CD14-positive monocyte (primary cell): ENCODE data around the gene DMC1. TPM values are rescaled to one million over a fixed set of nuclear protein-coding genes. Genes with fewer than 3 reads are reported as not detected.
A peak's percentile ranks its signal among the peaks of the same experiment; 100 is the strongest.

ENCODE experiments used
- DNase-seq, 3 donors: peaks; one replicate each; pipeline ENCODE4 v3.0.0-alpha.2; 2011 to 2022
- H2AFZ ChIP-seq: 2 replicates; pipeline ENCODE4 v1.6.0; 2012; ENCODE audit warnings: mild to moderate bottlenecking, low read depth, low read length, inconsistent platforms; ENCODE audit not compliant: insufficient read depth, poor library complexity, severe bottlenecking
- H3K27ac ChIP-seq, 2 donors: 1 replicate in 1 of 2; 2 replicates in 1 of 2; pipeline ENCODE4 v1.5.1; 2012 to 2013; ENCODE audit warnings: low read length in 2 of 2, control low read depth in 1 of 2, inconsistent platforms in 1 of 2, low read depth in 1 of 2, mild to moderate bottlenecking in 1 of 2
- H3K27me3 ChIP-seq, 2 donors: one replicate each; pipeline versions ENCODE4 v1.6.0 to v1.6.1; 2011 to 2013; ENCODE audit warnings: low read length in 2 of 2; ENCODE audit not compliant: control insufficient read depth in 2 of 2, insufficient read depth in 2 of 2
- H3K36me3 ChIP-seq, 2 donors: replicated peaks in 1 of 2; 1 replicate in 1 of 2; 2 replicates in 1 of 2; pipeline versions ENCODE4 v1.5.1 to v1.6.1; 2012 to 2013; ENCODE audit warnings: low read length in 2 of 2, control low read depth in 1 of 2, inconsistent platforms in 1 of 2, mild to moderate bottlenecking in 1 of 2; ENCODE audit not compliant: insufficient read depth in 2 of 2, control insufficient read depth in 1 of 2
- H3K4me1 ChIP-seq, 2 donors: 1 replicate in 1 of 2; 2 replicates in 1 of 2; pipeline versions ENCODE4 v1.5.1 to v1.6.1; 2012 to 2013; ENCODE audit warnings: low read length in 2 of 2, control low read depth in 1 of 2, inconsistent platforms in 1 of 2, mild to moderate bottlenecking in 1 of 2, moderate library complexity in 1 of 2; ENCODE audit not compliant: insufficient read depth in 2 of 2, control insufficient read depth in 1 of 2
- H3K4me2 ChIP-seq: replicated peaks from 2 replicates; pipeline ENCODE3; 2012; ENCODE audit warnings: low read length, moderate library complexity, mild to moderate bottlenecking; ENCODE audit not compliant: poor library complexity, severe bottlenecking; ENCODE audit errors: extremely low read depth
- H3K4me3 ChIP-seq, 3 experiments: fragments of 200-600 bp in 1 of 3; sonication (generic) in 1 of 3; replicated peaks in 1 of 3; 1 replicate in 2 of 3; 2 replicates in 1 of 3; pipeline ENCODE4 v1.5.1; 2011 to 2013; ENCODE audit warnings: low read length in 3 of 3, mild to moderate bottlenecking in 3 of 3, control low read depth in 2 of 3, low read depth in 2 of 3, inconsistent platforms in 1 of 3, moderate library complexity in 1 of 3
- H3K79me2 ChIP-seq: 2 replicates; pipeline ENCODE4 v1.6.0; 2012; ENCODE audit warnings: mild to moderate bottlenecking, control low read depth, inconsistent platforms, low read length, moderate library complexity; ENCODE audit not compliant: insufficient read depth
- H3K9ac ChIP-seq: 2 replicates; pipeline ENCODE4 v1.6.0; 2017; ENCODE audit warnings: low read length, mild to moderate bottlenecking; ENCODE audit not compliant: insufficient read depth, poor library complexity, severe bottlenecking
- H3K9me3 ChIP-seq, 2 donors: replicated peaks in 1 of 2; 1 replicate in 1 of 2; 2 replicates in 1 of 2; pipeline versions ENCODE4 v1.5.1 to v1.6.1; 2012 to 2013; ENCODE audit warnings: low read length in 2 of 2, control low read depth in 1 of 2; ENCODE audit not compliant: control insufficient read depth in 1 of 2, insufficient read depth in 1 of 2
- H4K20me1 ChIP-seq: 2 replicates; pipeline ENCODE4 v1.6.0; 2012; ENCODE audit warnings: mild to moderate bottlenecking, low read length, control low read depth, moderate library complexity; ENCODE audit not compliant: insufficient read depth
- H3K27ac Mint-ChIP-seq, 7 donors: one replicate each; pipeline ENCODE4 v1.8.0; 2020; ENCODE audit warnings: mild to moderate bottlenecking in 7 of 7, mixed read lengths in 7 of 7, moderate library complexity in 6 of 7, inconsistent platforms in 2 of 7
- H3K27me3 Mint-ChIP-seq, 3 donors: one replicate each; pipeline ENCODE4 v1.8.0; 2021 to 2022; ENCODE audit warnings: low read depth in 3 of 3, mild to moderate bottlenecking in 3 of 3, mixed read lengths in 3 of 3, moderate library complexity in 3 of 3, inconsistent platforms in 1 of 3
- H3K36me3 Mint-ChIP-seq, 2 donors: one replicate each; pipeline ENCODE4 v1.8.0; 2020; ENCODE audit warnings: mixed read lengths in 2 of 2, inconsistent platforms in 1 of 2, mild to moderate bottlenecking in 1 of 2
- H3K4me1 Mint-ChIP-seq: one replicate; pipeline ENCODE4 v1.8.0; 2020; ENCODE audit warnings: mild to moderate bottlenecking, mixed read lengths
- H3K4me3 Mint-ChIP-seq, 2 donors: one replicate each; pipeline ENCODE4 v1.8.0; 2020; ENCODE audit warnings: mild to moderate bottlenecking in 2 of 2, mixed read lengths in 2 of 2, moderate library complexity in 1 of 2
- H3K9me3 Mint-ChIP-seq, 7 donors: one replicate each; pipeline ENCODE4 v1.8.0; 2020 to 2022; ENCODE audit warnings: mixed read lengths in 7 of 7, mild to moderate bottlenecking in 6 of 7, moderate library complexity in 6 of 7, inconsistent platforms in 2 of 7
- CTCF ChIP-seq: fragments of 200-600 bp; IDR thresholded peaks from one replicate; pipeline ENCODE4 v1.8.0; 2022; ENCODE audit warnings: antibody characterized with exemption, mild to moderate bottlenecking
- WGBS: methylation state at CpG from one replicate; pipeline ENCODE4 v1.1.5; 2013; ENCODE audit warnings: missing lambda C conversion rate; ENCODE audit not compliant: insufficient coverage; 5-methylcytosine and 5-hydroxymethylcytosine counted together
- intact Hi-C, 2 donors: fragments of 100-400 bp; cut with micrococcal nuclease; formaldehyde crosslinking; loops; one replicate each; pipeline versions ENCODE4 v1.15.0 to v1.15.1; 2023
- polyA plus RNA-seq, 3 donors: library from polyadenylated mRNA; depleted of rRNA in 1 of 3; unstranded in 2 of 3; stranded (reverse) in 1 of 3; fragments of 300-500 nt in 2 of 3; fragments of >200 nt in 1 of 3; fragmentation: Illumina TruSeq in 2 of 3; gene quantifications; 1 replicate in 2 of 3; 2 replicates in 1 of 3; pipeline ENCODE4 v1.2.3, GENCODE V29; 2012 to 2021

The DMC1 gene
- polyA plus RNA-seq, 3 donors = not detected

DNA sequence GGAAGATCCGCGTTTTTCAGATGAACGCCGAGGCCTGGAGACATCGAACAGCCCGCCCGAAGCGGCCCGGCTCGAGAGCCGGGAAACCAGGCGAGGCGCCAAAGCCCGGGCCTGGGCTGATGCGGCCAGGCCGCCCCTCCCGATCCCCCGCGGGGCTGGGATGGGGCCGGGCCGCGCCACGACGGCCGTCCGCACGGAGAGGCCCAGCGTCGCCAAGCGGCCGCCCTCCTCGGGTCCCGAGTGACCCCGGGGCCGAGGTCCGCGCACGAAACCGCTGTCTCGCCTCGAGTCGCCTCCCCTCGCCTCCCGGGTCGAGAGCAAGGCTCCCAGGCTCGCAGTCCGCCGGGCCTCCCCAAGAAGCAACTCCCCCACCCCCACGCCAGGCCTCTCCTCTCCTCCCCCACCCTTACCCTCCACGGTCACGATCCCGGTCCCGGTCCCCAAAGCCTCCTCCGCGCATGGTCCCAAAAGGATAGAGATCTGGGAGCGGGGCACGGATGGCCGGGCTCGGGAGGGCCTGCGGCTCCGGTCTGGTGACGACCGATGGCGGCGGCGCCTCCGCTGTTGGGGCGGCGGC is 64.4 kb downstream of the DMC1 start:
- H4K20me1 ChIP-seq = peaks cover 36% of the 10 kb centered on the region
- no peaks in the 10 kb centered on the region for H3K9me3 ChIP-seq
- H3K9me3 Mint-ChIP-seq = peaks cover 0 to 3% (median 0%) of the 10 kb centered on the region in 7 donors
- peak; percentile 34 to 58 (median 51) for DNase-seq
- peaks cover 27 to 39% of the 10 kb centered on the region in 2 donors for H3K36me3 Mint-ChIP-seq
- peak overlapping the region; percentile 84 to 95 (median 94) for H3K4me3 ChIP-seq
- no peak for TF ChIP-seq CTCF
- peaks cover 36% of the 10 kb centered on the region for H3K4me1 Mint-ChIP-seq
- H3K4me3 Mint-ChIP-seq = peak overlapping the region; percentile 93 to 98
- H3K27me3 ChIP-seq = peaks cover 0 to 5% of the 10 kb centered on the region in 2 donors
- peak overlapping the region; percentile 82 for H3K4me2 ChIP-seq
- H3K27me3 Mint-ChIP-seq = peaks cover 4 to 6% (median 4%) of the 10 kb centered on the region in 3 donors
- peaks cover 56% of the 10 kb centered on the region for H3K79me2 ChIP-seq
- peak overlapping the region; percentile 67 for H2AFZ ChIP-seq
- peaks cover 28 to 43% of the 10 kb centered on the region in 2 donors for H3K4me1 ChIP-seq
- WGBS = under 1% methylated on average over 69 of the region's 69 CpGs
- H3K27ac Mint-ChIP-seq = peak overlapping the region; percentile 99 to 100 (median 100)
- peaks cover 18 to 31% of the 10 kb centered on the region in 2 donors for H3K36me3 ChIP-seq
- peak overlapping the region; percentile 98 to 99 for H3K27ac ChIP-seq
- H3K9ac ChIP-seq = peak overlapping the region; percentile 100
- intact Hi-C loops = loop anchor here in 1 of 2 donors (5.0 kb wide), 1 partner anchor 42 kb away; no protein-coding TSS in a partner anchor

- Mint-ChIP-seq H3K27ac (peak overlapping the region; percentile 95 to 99 (median 98)), H3K9me3 (peaks cover 0 to 3% (median 0%) of the 10 kb centered on the region in 7 donors), H3K36me3 (peaks cover 32 to 46% of the 10 kb centered on the region in 2 donors), H3K4me1 (peaks cover 31% of the 10 kb centered on the region), H3K4me3 (peak overlapping the region; percentile 92 to 95), H3K27me3 (peaks cover 1 to 4% (median 3%) of the 10 kb centered on the region in 3 donors)
- Histone ChIP-seq H3K9ac (peak overlapping the region; percentile 100), H3K79me2 (peaks cover 61% of the 10 kb centered on the region), H3K4me3 (peak overlapping the region; percentile 84 to 95 (median 94)), H3K9me3 (no peaks in the 10 kb centered on the region), H2AFZ (peak overlapping the region; percentile 67), H4K20me1 (peaks cover 43% of the 10 kb centered on the region), H3K36me3 (peaks cover 22 to 38% of the 10 kb centered on the region in 2 donors), H3K4me2 (peak overlapping the region; percentile 82), H3K27me3 (no peaks in the 10 kb centered on the region), H3K27ac (peak overlapping the region; percentile 98 to 99), H3K4me1 (peaks cover 25 to 37% of the 10 kb centered on the region in 2 donors)
- no peak for TF ChIP-seq CTCF
- intact Hi-C loops = loop anchor here in 1 of 2 donors (5.0 kb wide), 1 partner anchor 42 kb away; no protein-coding TSS in a partner anchor
- 1% methylated on average over 11 of the region's 35 CpGs for WGBS
- peak; percentile 58 to 78 (median 72) for DNase-seq
Observed at GRCh38 chr22:38504731-38505540, 65.0 kb downstream of the DMC1 start.
